Activated CD4-positive, alpha-beta T cell treated with anti-CD3 and anti-CD28 coated beads for 48 hours (primary cell): Measurements from ENCODE around the gene PXYLP1.
"Not testable (repeated sequence)": the region's sequence is repeated elsewhere in the genome, so short reads cannot be mapped to it uniquely, and the experiment has no call there.

Experiments
- DNase-seq: peaks from one replicate; pipeline ENCODE4 v3.0.0-alpha.2; 2020

The PXYLP1 gene, protein sequence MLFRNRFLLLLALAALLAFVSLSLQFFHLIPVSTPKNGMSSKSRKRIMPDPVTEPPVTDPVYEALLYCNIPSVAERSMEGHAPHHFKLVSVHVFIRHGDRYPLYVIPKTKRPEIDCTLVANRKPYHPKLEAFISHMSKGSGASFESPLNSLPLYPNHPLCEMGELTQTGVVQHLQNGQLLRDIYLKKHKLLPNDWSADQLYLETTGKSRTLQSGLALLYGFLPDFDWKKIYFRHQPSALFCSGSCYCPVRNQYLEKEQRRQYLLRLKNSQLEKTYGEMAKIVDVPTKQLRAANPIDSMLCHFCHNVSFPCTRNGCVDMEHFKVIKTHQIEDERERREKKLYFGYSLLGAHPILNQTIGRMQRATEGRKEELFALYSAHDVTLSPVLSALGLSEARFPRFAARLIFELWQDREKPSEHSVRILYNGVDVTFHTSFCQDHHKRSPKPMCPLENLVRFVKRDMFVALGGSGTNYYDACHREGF

DNA sequence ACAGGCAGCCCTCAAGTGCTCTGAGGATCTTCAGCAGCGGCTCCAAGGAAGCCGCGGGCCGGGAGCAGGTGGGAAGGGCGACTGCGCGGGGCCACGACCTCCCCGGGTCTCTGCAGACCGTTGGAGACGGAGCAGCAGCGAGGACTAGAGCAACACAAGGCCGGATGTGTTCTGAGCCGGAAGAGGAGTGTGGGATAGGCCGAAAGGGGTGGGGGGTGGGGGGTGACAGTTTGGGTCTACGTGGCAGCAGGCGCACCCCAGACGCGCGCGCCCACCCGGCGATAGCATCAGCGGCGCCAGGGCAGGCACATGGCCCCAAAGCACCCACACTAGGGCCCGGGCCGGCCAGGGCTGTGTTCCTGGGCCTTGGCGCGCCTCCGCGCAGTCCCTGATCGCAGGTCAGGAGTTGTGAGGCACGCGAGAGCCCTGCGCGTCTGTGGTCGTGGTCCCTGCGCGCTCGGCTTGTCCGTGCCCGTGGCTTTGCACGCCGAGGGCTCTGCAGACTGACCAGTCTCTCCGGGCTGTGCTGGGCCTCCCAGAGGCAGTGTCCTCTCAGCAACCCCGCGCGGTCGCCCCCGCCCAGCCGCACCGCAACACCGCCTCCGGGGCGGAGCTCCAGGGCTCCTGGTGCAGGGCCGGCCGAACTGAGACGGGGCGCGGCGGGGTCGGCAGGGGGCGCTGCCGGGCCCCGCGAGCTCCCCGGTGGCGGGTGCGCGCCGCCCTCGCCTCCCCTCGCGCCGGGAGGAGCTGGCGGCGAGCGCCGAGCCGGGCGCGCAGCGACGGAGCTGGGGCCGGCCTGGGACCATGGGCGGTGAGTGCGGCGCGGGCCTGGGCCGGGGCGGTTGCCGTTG is at the start of gene PXYLP1:
TSS of gene PXYLP1 (plus strand) at position 725 of the 851 bp plus-strand sequence. CDS start 28,351 bp downstream, outside the sequence.
- DNase-seq: peak; percentile 92

DNA sequence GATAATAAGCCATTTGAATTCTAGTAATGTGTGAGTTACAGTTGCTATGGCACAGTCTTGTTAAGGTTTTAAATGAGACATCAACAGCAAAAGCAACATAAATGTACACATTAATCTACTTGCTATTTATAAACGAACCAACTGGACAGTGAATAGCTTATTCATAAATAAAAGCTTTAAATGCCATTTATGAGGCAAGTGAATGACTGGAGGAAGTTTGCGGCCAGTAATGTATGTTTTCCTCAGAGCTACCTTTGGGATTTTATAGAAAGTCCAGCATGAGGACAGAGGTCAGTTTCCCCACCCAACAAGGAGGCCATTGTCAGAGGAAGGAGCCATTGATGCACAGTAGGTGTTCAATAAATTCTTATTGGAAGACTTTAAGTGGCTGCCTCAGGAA is 48.0 kb upstream of the PXYLP1 start:
- DNase-seq: no peak

DNA sequence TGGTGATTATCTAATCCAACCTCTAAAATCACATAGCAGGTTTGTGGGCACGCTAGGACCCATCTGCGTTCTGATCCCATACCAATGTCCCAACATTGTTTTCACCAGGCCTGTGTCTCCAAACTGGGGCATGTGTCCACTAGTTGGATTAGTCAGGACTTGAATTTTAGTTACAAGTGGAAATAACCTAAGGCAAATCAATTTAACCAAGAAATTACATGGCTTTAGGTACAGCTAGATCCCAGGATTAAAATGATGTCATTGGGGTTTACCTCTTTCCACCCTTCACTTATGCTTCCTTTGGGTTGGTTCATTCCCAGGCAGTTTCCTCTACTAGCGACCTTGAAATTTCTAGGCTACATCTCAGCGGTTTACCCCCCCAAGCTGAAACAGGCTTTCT is 47.2 kb upstream of the PXYLP1 start:
- no peak for DNase-seq

DNA sequence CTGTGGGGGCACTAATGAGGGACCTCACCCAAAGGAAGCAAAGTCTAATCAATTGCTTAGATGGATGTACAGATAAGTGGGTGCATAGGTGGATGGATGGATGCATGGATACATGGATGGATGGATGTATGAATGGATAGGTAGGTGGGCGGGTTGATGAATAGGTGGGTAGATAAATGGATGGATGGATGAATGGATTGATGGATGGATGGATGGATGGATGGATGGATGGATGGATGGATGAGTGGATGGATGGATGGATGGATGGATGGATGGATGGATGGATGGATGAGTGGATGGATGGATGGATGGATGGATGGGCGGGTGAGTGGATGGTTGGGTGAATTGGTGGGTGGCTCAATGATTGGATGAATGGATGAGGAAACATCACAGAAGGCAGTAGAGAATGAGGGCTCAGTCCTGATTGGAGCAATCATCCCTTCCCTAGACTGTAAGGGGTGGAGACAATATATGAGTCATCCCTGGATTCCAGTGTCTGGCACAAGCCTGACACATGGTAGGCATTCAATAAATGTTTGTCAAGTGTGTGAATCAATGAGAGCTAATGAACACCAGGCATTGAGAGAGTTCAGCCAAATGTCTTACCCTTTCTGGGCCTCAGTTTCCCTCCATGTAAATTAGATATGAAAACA is 40.4 kb upstream of the PXYLP1 start:
- no peak for DNase-seq

DNA sequence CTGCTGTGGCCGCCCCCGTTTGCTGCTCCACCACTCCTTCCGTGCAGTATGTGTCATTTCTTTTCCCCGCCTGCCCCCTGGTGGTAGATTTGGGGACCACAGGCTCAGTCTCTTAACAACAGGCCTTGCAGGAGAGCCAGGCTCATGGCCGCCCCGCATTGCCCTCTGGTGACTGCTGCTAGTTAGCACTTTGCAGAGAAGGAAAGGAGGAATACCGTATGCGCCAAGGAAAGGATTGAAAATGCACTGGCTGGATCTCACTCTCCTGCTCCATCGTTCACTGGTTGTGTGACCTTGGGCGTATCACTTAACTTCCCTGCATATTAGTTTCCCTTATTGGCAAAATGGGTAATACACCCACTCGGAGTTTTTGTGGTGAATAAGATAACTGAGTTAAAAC is 39.3 kb upstream of the PXYLP1 start:
- DNase-seq: peak; percentile 99

DNA sequence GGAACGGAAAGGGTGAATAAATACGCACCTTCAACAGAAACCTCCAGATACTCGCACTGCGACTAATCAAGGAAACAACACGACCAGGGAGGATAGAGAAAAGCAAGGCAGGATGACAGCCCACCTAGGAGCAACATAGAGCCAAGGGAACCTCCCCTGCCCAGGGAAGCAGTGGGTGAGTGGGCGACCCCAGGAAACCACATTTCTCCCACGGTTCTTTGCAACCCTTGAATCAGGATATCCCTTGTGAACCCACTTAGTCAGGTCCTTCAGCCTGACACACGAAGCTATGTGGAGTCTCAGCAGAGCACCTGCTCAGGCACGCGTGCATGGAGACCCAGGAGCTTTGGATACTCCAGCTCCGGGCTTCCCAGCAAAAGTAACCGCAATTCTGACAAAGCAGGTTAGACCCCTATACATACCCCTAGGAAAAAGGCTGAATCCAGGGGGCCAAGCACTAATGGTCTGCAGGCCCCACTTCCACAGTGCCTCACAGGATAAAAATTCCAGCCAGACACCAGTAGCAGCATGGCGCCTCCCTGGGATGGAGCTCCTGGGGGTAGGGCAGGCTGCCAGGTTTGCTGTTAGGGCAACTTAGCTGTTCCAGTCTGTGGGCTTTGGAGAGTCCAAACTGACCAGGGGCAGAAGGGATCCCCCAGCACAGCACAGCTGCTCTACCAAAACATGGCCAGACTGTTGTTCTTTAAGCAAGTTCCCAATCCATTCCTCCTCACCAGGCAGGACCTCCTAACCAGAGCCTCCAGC is 38.4 kb upstream of the PXYLP1 start:
- DNase-seq: no peak

DNA sequence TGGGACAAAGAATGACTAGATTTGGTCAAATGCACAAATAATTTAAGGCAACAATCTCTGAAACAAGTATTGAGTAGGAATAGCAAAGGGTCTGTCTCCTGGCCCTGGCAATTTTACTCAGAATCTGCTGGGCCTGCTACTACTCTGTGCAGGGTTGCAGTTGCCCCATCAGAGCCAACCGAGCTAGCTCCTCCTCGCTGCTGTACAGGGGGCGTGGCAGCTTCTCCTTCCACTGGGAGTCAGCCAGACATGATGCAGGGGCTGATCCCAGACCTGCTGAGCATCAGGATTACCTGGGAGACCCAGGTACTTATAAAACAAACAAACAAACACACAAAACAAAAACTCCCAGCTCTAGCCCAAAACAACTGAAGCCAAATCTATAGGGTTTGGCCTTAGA is 30.5 kb upstream of the PXYLP1 start:
- DNase-seq: no peak

DNA sequence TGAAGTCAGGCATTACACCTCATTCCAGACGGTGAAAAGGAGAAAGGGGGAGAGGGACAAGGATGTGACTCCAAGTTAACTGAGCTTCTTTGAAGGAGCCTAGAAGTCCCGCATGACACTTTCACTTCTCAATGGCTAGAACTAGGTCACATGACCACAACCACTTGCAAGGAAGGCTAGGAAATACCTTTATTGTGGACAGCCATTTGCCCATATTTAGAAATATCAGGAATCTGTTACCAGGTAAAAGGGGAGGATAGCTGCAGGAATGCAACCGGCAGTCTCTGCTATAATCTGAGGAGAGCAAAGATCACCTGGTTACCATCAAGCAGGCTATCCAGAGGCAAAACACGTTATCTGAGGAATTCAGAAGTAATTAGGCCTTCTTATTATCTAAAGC is 28.9 kb upstream of the PXYLP1 start:
- no peak for DNase-seq

DNA sequence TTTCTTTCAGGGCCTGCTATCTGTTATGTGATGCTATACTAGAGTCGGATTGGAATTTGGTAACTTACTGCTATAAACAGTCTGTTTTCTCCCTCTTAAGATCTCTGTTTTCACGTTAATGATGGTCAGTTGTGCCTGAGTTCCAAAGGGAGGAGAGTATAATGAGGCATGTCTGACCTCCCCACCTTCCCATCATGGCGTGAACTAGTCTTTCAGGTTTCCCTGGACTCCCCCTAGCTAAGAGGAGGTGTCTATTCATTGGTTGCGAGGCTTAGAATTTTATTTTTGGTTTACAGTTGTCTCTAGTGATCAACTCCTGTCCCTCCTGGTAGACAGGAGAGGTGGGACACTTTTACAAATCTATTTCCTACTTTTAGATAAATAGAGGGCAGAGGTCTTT is 27.8 kb upstream of the PXYLP1 start:
- DNase-seq: no peak

DNA sequence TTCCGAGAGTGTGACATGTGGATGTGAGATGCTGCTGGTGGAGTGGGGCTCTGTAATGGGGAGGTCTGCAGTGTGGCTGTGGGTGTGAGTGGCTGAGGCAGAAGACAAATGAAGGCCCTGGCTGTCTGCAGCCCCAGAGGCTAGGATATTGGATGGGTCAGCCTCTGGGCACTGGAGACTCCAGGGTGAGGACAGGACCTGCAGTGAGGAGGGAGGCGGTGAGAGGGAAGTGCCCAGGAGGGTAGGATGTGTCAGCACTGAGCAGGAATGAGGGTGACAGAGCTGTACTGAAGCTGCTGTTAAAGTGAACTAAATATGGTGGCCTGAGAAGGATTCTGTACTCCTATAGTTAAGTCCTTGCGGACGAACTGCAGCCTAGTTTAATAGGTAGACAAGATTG is 27.3 kb upstream of the PXYLP1 start:
- no peak for DNase-seq

DNA sequence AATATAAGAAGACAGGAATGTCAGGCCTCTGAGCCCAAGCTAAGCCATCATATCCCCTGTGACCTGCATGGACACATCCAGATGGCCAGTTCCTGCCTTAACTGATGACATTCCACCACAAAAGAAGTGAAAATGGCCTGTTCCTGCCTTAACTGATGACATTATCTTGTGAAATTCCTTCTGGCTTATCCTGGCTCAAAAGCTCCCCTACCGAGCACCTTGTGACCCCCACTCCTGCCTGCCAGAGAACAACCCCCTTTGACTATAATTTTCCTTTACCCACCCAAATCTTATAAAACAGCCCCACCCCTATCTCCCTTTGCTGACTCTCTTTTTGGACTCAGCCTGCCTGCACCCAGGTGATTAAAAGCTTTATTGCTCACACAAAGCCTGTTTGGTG is 20.3 kb upstream of the PXYLP1 start:
- DNase-seq: not testable (repeated sequence)

DNA sequence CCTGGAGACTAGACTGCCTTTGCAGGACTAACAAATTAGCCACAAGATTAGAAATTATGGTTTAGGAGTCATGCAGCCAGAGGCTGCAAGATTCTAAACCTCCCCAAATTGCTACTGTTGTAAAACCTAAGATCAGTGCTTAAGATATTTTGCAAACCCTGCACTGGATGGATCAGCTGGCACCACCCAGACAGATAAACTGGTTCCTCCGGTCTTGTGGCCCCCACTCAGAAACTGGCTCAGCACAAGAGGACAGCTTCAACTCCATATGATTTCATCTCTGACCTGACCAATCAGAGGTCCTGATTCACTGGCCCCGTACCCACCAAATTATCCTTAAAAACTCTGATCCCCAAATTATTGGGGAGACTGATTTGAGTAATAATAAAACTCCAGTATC is 19.5 kb upstream of the PXYLP1 start:
- no peak for DNase-seq

DNA sequence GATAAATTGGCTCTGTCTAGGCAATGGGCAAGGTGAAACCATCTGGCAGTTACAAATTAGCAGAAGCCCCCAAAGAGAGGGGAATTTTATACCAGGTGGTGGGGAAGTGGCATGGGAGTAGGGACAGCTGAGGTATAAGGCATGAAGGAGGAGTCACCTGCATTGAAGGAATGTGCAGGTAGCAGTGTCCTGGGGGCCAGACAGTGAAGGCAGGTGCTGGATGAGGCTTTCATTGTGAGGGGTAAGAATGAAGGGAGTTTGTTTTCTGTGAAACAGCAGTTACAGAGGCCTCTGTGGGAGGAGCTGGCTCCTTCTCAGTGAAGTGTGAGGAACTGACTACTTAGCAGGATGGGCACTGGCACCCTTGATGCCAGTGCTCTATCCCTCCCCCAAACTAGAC is 19.1 kb upstream of the PXYLP1 start:
- DNase-seq: no peak

DNA sequence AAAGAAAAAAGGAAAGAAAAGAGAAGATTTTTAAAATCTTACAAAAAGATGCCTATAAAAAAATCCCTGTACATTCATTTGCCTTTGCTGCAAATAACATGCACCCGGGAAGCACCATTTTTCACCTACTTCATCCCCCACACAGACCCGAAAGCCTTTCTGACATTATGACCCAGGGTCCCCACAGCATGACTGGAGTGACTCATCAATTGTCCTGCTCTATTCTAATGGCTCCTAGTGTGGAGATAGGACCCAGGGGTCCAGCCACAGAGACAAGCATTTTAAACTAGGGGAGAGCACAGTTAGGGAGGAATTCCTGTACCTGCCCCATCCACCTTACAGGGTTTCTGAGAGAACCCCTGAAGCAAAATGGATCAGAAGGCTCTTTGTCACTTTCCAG is 14.7 kb upstream of the PXYLP1 start:
- no peak for DNase-seq

DNA sequence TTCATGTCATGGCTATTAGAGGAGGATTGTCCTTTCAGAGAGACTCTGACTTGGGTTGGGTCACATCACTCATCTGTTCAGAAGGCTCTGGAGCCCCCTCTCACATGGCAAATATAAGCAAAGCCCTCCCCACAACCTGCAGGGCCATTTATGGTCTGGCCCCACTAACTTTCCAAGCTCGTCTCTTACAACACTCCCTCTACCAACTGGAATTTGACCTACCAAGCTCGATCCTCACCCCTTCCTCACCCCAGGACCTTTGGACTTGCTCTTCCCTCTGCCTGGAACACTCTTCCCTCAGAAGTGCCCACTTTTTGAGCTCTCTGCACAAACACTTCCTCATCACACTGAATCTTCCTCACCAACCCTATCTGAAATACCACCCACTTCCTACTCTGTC is 14.2 kb upstream of the PXYLP1 start:
- DNase-seq: no peak

DNA sequence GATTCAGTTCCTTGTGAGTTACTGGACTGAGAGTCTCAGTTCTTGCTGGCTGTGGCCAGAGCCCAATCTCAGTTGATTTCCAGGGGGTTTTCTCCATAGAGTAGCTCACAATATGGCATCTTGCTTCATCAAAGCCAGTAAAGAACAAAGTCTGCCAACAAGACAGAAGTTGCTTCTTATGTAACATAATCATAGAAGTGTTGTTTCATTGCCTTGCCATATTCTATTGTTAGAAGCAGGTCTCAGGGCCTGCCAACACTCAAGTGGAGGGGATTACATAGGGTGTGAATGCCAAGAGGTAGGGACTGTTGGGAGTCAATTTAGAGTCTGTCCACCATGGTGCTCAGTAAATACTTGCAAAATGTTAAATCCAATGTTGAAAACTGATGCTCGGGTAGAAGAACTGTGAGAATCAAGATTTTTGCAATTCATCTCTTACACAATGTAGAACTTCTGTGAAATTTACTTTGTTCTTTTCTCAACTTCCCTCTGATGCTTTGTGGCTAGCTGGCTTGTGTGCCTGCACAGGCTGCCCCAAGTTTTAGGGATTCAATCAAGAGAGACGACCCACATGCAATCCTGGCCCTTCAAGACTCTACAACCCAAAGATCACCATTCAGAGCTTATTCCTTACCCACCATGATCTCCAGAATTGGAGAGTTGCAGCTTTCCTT is 13.3 kb upstream of the PXYLP1 start:
- no peak for DNase-seq

DNA sequence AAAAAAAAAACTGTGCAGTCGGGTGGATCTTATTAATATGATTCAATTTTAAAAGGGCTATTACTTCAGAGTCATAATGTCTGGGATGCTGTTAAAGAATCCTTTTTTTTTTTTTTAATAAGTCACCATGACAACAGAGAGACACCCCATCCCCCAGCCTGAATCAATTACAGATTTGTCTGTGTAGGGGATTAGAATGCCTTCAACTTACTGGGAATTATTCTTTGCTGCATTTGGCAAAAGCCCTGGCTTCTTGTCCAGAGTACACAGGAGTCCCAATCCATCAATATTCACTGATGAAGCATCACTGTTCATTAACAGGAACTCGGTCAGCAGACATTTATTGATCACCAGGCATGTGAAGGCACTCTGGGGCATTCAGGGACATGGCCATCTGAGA is 12.7 kb upstream of the PXYLP1 start:
- DNase-seq: no peak

DNA sequence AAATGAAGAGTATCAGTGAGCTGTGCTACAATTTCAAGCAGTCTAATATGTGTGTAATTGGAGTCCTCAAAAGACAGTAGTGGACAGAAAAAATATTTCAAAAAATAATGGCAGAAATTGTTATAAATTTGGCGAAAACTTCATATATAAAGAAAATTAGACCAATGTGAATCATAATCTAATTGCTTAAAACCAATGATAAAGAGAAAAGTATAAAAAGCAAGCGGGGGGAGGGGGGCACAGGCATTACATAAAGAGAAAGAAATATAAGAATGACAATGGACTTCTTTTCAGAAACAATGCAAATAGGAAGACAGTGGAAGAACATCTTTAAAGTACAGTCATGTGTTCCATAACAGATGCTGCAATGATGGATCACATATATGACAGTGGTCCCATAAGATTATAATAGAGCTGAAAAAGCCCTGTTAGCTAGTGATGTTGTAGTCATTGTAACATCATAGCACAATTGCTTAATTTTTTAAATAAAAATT is 7.9 kb upstream of the PXYLP1 start:
- no peak for DNase-seq

DNA sequence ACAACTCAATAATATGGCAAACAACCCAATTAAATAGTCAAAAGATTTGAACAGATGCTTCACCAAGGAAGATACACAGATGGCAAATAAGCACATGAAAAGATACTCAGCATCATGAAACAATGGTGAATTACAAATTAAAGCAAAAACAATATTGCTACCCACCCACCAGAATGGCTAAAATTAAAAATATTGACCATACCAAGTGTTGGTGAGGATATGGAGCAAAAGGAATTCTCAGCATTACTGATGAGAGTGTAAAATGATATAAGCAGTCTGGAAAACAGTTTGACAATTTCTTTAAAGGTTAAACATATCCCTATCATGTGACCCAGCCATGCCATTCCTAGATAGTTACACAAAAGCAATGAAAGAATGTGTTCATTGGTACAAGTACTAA is 5.7 kb upstream of the PXYLP1 start:
- no peak for DNase-seq

DNA sequence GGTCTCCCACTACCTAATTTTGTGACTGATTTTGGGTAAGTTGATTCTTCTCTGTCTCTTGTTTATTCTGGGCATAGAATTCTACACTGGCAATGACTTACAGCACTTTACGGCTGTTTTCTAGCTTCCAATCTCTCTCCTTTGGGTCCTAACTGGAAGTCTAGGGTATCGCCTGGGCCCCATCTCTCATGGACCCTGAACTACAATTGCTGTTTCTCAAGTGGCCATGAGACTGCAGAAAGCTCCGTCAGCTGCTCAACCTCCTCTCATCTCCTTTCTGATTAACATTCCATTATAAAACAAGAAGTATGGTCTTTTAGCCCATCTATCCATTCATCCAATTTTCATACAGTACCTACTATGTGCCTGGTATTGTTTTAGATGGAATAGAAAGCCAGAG is 4.4 kb upstream of the PXYLP1 start:
- DNase-seq: no peak

DNA sequence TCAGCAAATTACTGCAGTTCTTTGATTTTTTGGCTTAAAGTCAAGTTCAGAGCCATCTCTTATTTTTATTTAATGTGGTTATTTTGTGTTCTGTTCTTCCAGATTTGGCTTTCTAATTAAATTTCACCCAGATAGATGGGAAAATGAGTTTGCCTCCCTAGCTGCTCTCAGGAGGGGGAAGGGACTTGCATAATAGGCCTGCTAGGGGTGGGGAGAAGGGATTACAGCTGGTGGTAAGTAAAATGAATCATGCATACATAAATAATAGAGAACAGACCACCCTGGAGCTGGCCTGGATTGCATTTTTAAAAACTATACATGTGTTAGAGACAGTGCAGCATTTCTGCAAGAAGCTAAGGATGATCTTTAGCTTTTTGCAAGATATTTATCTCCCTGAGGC is 3.9 kb upstream of the PXYLP1 start:
- no peak for DNase-seq

DNA sequence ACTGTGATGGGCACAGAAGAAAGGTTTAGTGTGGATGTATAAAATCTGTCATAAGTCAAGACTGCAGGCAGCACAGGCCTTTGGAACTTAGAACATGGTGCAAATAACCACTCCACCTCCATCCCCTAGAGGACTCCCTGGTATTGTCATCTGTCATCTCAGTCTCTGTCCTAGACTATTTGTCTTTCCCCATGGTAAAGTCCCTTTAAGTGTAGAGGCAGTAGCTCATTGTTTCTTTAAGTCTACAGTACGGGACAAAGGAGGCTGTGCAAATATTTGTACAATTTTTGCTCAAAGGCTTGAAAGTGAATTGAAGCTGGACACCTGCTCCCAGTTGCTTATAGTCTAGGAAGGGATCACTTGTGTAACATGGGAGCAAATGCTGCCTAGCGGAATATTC is 3.2 kb upstream of the PXYLP1 start:
- DNase-seq: no peak
